Neutrophil (primary cell): Measurements from ENCODE around the gene SPHK2.

Experiments used
- H3K27ac ChIP-seq: fragments of 200-600 bp; sonication (generic); 2 replicates; pipeline ENCODE4 v1.5.1; 2016; ENCODE audit warnings: mild to moderate bottlenecking, moderate library complexity
- H3K27me3 ChIP-seq: fragments of 200-600 bp; sonication (generic); 2 replicates; pipeline ENCODE4 v1.6.0; 2016; ENCODE audit warnings: mild to moderate bottlenecking
- H3K36me3 ChIP-seq: fragments of 200-600 bp; sonication (generic); 2 replicates; pipeline ENCODE4 v1.5.1; 2017
- H3K4me1 ChIP-seq, 2 experiments: fragments of 200-600 bp in 1 of 2; sonication (generic) in 1 of 2; 1 replicate in 1 of 2; 2 replicates in 1 of 2; pipeline versions ENCODE4 v1.5.1 to v1.6.1; 2013 to 2016; ENCODE audit warnings: low read depth in 1 of 2, low read length in 1 of 2, mild to moderate bottlenecking in 1 of 2, moderate library complexity in 1 of 2; ENCODE audit not compliant: control insufficient read depth in 1 of 2, insufficient read depth in 1 of 2
- H3K4me3 ChIP-seq, 2 experiments: fragments of 200-600 bp in 1 of 2; sonication (generic) in 1 of 2; 1 replicate in 1 of 2; 2 replicates in 1 of 2; pipeline ENCODE4 v1.5.1; 2013 to 2016; ENCODE audit warnings: low read depth in 1 of 2, low read length in 1 of 2, mild to moderate bottlenecking in 1 of 2, moderate library complexity in 1 of 2
- H3K9me3 ChIP-seq: fragments of 200-600 bp; sonication (generic); 2 replicates; pipeline ENCODE4 v1.5.1; 2016
- TF ChIP-seq, protein P1 (sequence below): fragments of 200-600 bp; sonication (generic); IDR thresholded peaks from 2 replicates; pipeline ENCODE4 v1.5.1; 2016; ENCODE audit warnings: antibody characterized with exemption

SPHK2 gene

GRCh38 chr19:48606463-48607358, 12.6 kb upstream of the SPHK2 start, which contains the start of gene SPACA4:
Gene SPACA4 (plus strand): TSS chr19:48606742. CDS start chr19:48606979, 237 bp downstream.
- H3K9me3 ChIP-seq: no peaks in the 10 kb centered on the region
- no peaks in the 10 kb centered on the region for H3K4me1 ChIP-seq
- H3K27me3 ChIP-seq: no peaks in the 10 kb centered on the region
- no peak within 1 kb of the TSS for H3K27ac ChIP-seq
- TF ChIP-seq, protein P1, sequence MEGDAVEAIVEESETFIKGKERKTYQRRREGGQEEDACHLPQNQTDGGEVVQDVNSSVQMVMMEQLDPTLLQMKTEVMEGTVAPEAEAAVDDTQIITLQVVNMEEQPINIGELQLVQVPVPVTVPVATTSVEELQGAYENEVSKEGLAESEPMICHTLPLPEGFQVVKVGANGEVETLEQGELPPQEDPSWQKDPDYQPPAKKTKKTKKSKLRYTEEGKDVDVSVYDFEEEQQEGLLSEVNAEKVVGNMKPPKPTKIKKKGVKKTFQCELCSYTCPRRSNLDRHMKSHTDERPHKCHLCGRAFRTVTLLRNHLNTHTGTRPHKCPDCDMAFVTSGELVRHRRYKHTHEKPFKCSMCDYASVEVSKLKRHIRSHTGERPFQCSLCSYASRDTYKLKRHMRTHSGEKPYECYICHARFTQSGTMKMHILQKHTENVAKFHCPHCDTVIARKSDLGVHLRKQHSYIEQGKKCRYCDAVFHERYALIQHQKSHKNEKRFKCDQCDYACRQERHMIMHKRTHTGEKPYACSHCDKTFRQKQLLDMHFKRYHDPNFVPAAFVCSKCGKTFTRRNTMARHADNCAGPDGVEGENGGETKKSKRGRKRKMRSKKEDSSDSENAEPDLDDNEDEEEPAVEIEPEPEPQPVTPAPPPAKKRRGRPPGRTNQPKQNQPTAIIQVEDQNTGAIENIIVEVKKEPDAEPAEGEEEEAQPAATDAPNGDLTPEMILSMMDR: no peak
- no peaks in the 10 kb centered on the region for H3K36me3 ChIP-seq
- no peak within 1 kb of the TSS for H3K4me3 ChIP-seq

GRCh38 chr19:48607359-48607755, 11.9 kb upstream of the SPHK2 start:
- TF ChIP-seq, protein P1: no peak
- no peak overlapping the region for H3K27ac ChIP-seq
- no peak overlapping the region for H3K4me3 ChIP-seq
- H3K36me3 ChIP-seq: no peaks in the 10 kb centered on the region
- no peaks in the 10 kb centered on the region for H3K4me1 ChIP-seq
- no peaks in the 10 kb centered on the region for H3K9me3 ChIP-seq
- no peaks in the 10 kb centered on the region for H3K27me3 ChIP-seq

- H3K9me3 ChIP-seq: no peaks in the 10 kb centered on the region
- no peaks in the 10 kb centered on the region for H3K36me3 ChIP-seq
- no peak overlapping the region for H3K27ac ChIP-seq
- H3K4me3 ChIP-seq: no peak overlapping the region
- no peaks in the 10 kb centered on the region for H3K27me3 ChIP-seq
- TF ChIP-seq, protein P1: no peak
- no peaks in the 10 kb centered on the region for H3K4me1 ChIP-seq
These were observed 10.5 kb upstream of the SPHK2 start for GRCh38 chr19:48608798-48609263.

- Histone ChIP-seq H3K27ac (no peak overlapping the region), H3K36me3 (peaks cover 3% of the 10 kb centered on the region), H3K9me3 (no peaks in the 10 kb centered on the region), H3K4me1 (no peaks in the 10 kb centered on the region), H3K4me3 (no peak overlapping the region), H3K27me3 (no peaks in the 10 kb centered on the region)
- TF ChIP-seq, protein P1: no peak
These were observed 9.7 kb upstream of the SPHK2 start for GRCh38 chr19:48609571-48610108.

GRCh38 chr19:48611872-48612271, 7.4 kb upstream of the SPHK2 start:
- no peak overlapping the region for H3K4me3 ChIP-seq
- H3K36me3 ChIP-seq: peaks cover 25% of the 10 kb centered on the region
- H3K9me3 ChIP-seq: no peaks in the 10 kb centered on the region
- TF ChIP-seq, protein P1: no peak
- no peak overlapping the region for H3K27ac ChIP-seq
- no peaks in the 10 kb centered on the region for H3K27me3 ChIP-seq
- H3K4me1 ChIP-seq: no peaks in the 10 kb centered on the region
